DND-41 (cell line): ENCODE measurements around the gene AGAP1.

Source experiments
- ATAC-seq: fragments of 200-7000 bp; cut with Tn5 transposase; 3 replicates; pipeline ENCODE4 v1.9.1; 2021; ENCODE audit warnings: low read depth; ENCODE audit not compliant: insufficient read depth
- DNase-seq: peaks from one replicate; pipeline ENCODE4 v3.0.0-alpha.2; 2020
- H2AFZ ChIP-seq: 2 replicates; pipeline ENCODE4 v1.6.0; 2012; ENCODE audit warnings: low read depth, low read length
- H3K27ac ChIP-seq: 2 replicates; pipeline ENCODE4 v1.5.1; 2012; ENCODE audit warnings: low read length, inconsistent platforms
- H3K27me3 ChIP-seq: fragments of 200-600 bp; sonication (generic); 2 replicates; pipeline ENCODE4 v1.6.0; 2012; ENCODE audit warnings: low read length, mild to moderate bottlenecking, inconsistent platforms; ENCODE audit not compliant: insufficient read depth, poor library complexity
- H3K36me3 ChIP-seq: 2 replicates; pipeline ENCODE4 v1.5.1; 2012; ENCODE audit warnings: low read length, inconsistent platforms; ENCODE audit not compliant: insufficient read depth
- H3K4me1 ChIP-seq: 2 replicates; pipeline ENCODE4 v1.5.1; 2012; ENCODE audit warnings: mild to moderate bottlenecking, low read length; ENCODE audit not compliant: insufficient read depth
- H3K4me2 ChIP-seq: 2 replicates; pipeline ENCODE4 v1.6.0; 2012; ENCODE audit warnings: mild to moderate bottlenecking, moderate library complexity, low read length, inconsistent platforms; ENCODE audit not compliant: insufficient read depth
- H3K4me3 ChIP-seq, 2 experiments: fragments of 200-600 bp in 1 of 2; shearing (Covaris generic) in 1 of 2; 2 replicates each; pipeline ENCODE4 v1.5.1; 2012 to 2016; ENCODE audit warnings: inconsistent platforms in 2 of 2, low read length in 2 of 2, mild to moderate bottlenecking in 2 of 2, low read depth in 1 of 2, moderate library complexity in 1 of 2
- H3K79me2 ChIP-seq: 2 replicates; pipeline ENCODE4 v1.6.0; 2012; ENCODE audit warnings: low read length, inconsistent platforms; ENCODE audit not compliant: insufficient read depth
- H3K9ac ChIP-seq: 2 replicates; pipeline ENCODE4 v1.6.0; 2012; ENCODE audit warnings: low read depth, mild to moderate bottlenecking, inconsistent platforms, low read length, moderate library complexity
- H3K9me3 ChIP-seq: 2 replicates; pipeline ENCODE4 v1.5.1; 2012; ENCODE audit warnings: low read length, moderate library complexity, mild to moderate bottlenecking, inconsistent platforms; ENCODE audit not compliant: insufficient read depth, severe bottlenecking
- H4K20me1 ChIP-seq: 2 replicates; pipeline ENCODE4 v1.6.0; 2012; ENCODE audit warnings: low read length; ENCODE audit not compliant: insufficient read depth
- EZH2 ChIP-seq: IDR thresholded peaks from 3 replicates; pipeline ENCODE4 v1.6.1; 2012; ENCODE audit warnings: borderline replicate concordance, low read depth, mild to moderate bottlenecking, moderate library complexity, low read length, inconsistent platforms; ENCODE audit not compliant: severe bottlenecking
- TF ChIP-seq, protein P1 (sequence below): IDR thresholded peaks from 2 replicates; pipeline ENCODE4 v1.5.1; 2012; ENCODE audit warnings: borderline replicate concordance, low read length, moderate library complexity, mild to moderate bottlenecking; ENCODE audit not compliant: poor library complexity, severe bottlenecking; ENCODE audit errors: extremely low read depth

Gene AGAP1

DNA sequence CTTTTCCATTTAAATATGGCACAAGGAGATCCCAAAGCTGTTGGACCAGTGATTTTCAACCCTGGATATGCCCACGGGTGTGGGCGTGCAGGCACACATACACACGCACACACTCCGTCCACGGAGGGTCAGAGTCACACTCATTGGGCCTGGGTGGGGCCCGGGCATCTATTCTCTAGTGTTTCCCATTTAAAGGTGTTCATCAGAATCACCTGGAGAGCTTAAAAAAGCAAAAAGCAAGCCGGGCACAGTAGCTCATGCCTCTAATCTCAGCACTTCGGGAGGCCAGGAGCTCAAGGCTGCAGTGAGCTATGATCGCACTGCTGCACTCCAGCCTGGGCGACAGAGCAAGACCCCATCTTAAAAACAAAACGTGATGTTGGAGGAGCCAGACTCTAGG, 345.4 kb downstream of the AGAP1 start:
- Histone ChIP-seq H3K9ac (no peak overlapping the region), H3K4me3 (no peak overlapping the region), H3K4me2 (no peak overlapping the region), H4K20me1 (peaks cover 3% of the 10 kb centered on the region; the same call in 1 of the 2 replicates), H3K36me3 (no peaks in the 10 kb centered on the region), H3K79me2 (no peaks in the 10 kb centered on the region), H3K27ac (no peak overlapping the region), H3K4me1 (no peaks in the 10 kb centered on the region), H3K9me3 (no peaks in the 10 kb centered on the region), H2AFZ (no peak overlapping the region), H3K27me3 (no peaks in the 10 kb centered on the region)
- ATAC-seq (no peak), DNase-seq (no peak)
- TF ChIP-seq, protein P1, sequence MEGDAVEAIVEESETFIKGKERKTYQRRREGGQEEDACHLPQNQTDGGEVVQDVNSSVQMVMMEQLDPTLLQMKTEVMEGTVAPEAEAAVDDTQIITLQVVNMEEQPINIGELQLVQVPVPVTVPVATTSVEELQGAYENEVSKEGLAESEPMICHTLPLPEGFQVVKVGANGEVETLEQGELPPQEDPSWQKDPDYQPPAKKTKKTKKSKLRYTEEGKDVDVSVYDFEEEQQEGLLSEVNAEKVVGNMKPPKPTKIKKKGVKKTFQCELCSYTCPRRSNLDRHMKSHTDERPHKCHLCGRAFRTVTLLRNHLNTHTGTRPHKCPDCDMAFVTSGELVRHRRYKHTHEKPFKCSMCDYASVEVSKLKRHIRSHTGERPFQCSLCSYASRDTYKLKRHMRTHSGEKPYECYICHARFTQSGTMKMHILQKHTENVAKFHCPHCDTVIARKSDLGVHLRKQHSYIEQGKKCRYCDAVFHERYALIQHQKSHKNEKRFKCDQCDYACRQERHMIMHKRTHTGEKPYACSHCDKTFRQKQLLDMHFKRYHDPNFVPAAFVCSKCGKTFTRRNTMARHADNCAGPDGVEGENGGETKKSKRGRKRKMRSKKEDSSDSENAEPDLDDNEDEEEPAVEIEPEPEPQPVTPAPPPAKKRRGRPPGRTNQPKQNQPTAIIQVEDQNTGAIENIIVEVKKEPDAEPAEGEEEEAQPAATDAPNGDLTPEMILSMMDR: no peak
- TF ChIP-seq EZH2: no peak

DNA sequence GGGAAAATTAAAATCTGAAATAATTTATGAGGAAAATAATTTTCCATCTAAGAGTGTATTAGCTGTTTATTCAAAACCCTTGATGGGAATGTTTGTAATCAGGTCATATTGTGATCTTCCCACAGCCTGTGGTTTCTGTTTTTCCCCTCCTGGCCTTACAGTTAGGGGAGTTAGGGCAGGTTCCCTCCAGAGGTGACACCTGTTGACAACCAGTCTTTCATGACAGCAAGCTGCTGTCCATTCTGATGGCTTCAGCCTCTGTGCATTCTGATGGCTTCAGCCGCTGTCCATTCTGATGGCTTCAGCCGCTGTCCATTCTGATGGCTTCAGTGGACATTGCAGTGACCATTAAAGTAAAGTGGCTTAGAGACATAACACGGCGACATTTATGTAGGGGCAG, 346.1 kb downstream of the AGAP1 start:
- no peak overlapping the region for H3K4me2 ChIP-seq
- TF ChIP-seq EZH2: no peak
- TF ChIP-seq, protein P1: no peak
- H3K9ac ChIP-seq: no peak overlapping the region
- no peak for ATAC-seq
- no peak overlapping the region for H2AFZ ChIP-seq
- no peaks in the 10 kb centered on the region for H3K79me2 ChIP-seq
- DNase-seq: no peak
- H3K36me3 ChIP-seq: no peaks in the 10 kb centered on the region
- H3K27me3 ChIP-seq: no peaks in the 10 kb centered on the region
- no peak overlapping the region for H3K27ac ChIP-seq
- no peak overlapping the region for H3K4me3 ChIP-seq
- H3K9me3 ChIP-seq: no peaks in the 10 kb centered on the region
- no peaks in the 10 kb centered on the region for H3K4me1 ChIP-seq
- peaks cover 3% of the 10 kb centered on the region; the same call in 1 of the 2 replicates for H4K20me1 ChIP-seq

GRCh38 chr2:235841863-235842262, 348.0 kb downstream of the AGAP1 start:
- TF ChIP-seq, protein P1: no peak
- no peak for TF ChIP-seq EZH2
- Histone ChIP-seq H3K4me2 (no peak overlapping the region), H3K36me3 (no peaks in the 10 kb centered on the region), H3K9ac (no peak overlapping the region), H3K79me2 (no peaks in the 10 kb centered on the region), H3K9me3 (no peaks in the 10 kb centered on the region), H3K4me1 (no peaks in the 10 kb centered on the region), H3K4me3 (no peak overlapping the region), H2AFZ (no peak overlapping the region), H3K27me3 (no peaks in the 10 kb centered on the region), H3K27ac (no peak overlapping the region), H4K20me1 (peaks cover 6% of the 10 kb centered on the region; the same call in 1 of the 2 replicates)
- no peak for DNase-seq
- no peak for ATAC-seq

DNA sequence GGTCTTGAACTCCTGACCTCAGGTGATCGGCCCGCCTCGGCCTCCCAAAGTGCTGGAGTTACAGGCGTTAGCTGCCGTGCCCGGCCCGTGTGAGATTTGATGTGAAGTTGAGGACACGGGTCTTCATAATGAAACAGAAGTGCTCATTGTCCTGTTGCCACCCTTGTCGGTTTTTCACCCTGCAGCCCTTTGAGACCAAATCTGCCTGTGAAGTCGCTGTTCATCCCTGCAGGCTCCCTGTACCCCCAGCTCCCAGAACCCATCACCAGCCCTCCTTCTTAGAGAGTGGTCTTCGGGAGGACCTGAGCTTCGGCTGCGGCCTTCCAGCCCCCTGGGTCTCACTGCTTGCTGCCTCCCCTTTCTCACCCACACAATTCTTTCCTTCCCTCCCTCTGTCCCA, 349.1 kb downstream of the AGAP1 start:
- H3K27ac ChIP-seq: no peak overlapping the region
- TF ChIP-seq, protein P1: no peak
- H3K36me3 ChIP-seq: no peaks in the 10 kb centered on the region
- H3K27me3 ChIP-seq: no peaks in the 10 kb centered on the region
- H3K9me3 ChIP-seq: no peaks in the 10 kb centered on the region
- no peak overlapping the region for H2AFZ ChIP-seq
- no peak for ATAC-seq
- peaks cover 6% of the 10 kb centered on the region; the same call in 1 of the 2 replicates for H4K20me1 ChIP-seq
- no peak for DNase-seq
- H3K4me2 ChIP-seq: no peak overlapping the region
- no peaks in the 10 kb centered on the region for H3K4me1 ChIP-seq
- H3K4me3 ChIP-seq: no peak overlapping the region
- no peak overlapping the region for H3K9ac ChIP-seq
- H3K79me2 ChIP-seq: no peaks in the 10 kb centered on the region
